ENCODE measurements around the gene AIFM2.

The AIFM2 gene

GRCh38 chr10:70093335-70093944 is 39.2 kb downstream of the AIFM2 start:
- Histone ChIP-seq H3K9me3 (ENCODE audit: control insufficient read depth, insufficient read depth, low read depth, low read length) (no peaks in the 10 kb centered on the region), H3K4me3 (ENCODE audit: low read depth, low read length) (no peak overlapping the region), H3K27ac (ENCODE audit: extremely low read depth, low read depth, low read length) (no peak overlapping the region), H3K36me3 (ENCODE audit: control insufficient read depth in 2 of 2, insufficient read depth in 1 of 2, low read length in 2 of 2) (peaks cover 6 to 64% of the 10 kb centered on the region in 2 experiments), H3K4me1 (ENCODE audit: control insufficient read depth, insufficient read depth, low read length) (no peaks in the 10 kb centered on the region)
- CTCF ChIA-PET, result interaction anchor here (1.0 to 1.6 kb wide), 4 partner anchors 13 to 53 kb away, joined by 3 to 6 read pairs (median 4); partner anchors contain the start of gene TYSND1
- POLR2A ChIA-PET, result no interaction called here
- no peak for TF ChIP-seq KLF1 (tag by site-specific recombination; IDR thresholded peaks at IDR 0.05)
- TF ChIP-seq ZNF580 (tag by site-specific recombination; IDR thresholded peaks at IDR 0.05), result no peak

GRCh38 chr10:70092389-70092718 is 40.3 kb downstream of the AIFM2 start:
- Histone ChIP-seq H3K36me3 (ENCODE audit: control insufficient read depth in 2 of 2, insufficient read depth in 1 of 2, low read length in 2 of 2) (peaks cover 0 to 62% of the 10 kb centered on the region in 2 experiments), H3K4me3 (ENCODE audit: low read depth, low read length) (no peak overlapping the region), H3K9me3 (ENCODE audit: control insufficient read depth, insufficient read depth, low read depth, low read length) (no peaks in the 10 kb centered on the region), H3K4me1 (ENCODE audit: control insufficient read depth, insufficient read depth, low read length) (no peaks in the 10 kb centered on the region), H3K27ac (ENCODE audit: extremely low read depth, low read depth, low read length) (no peak overlapping the region)
- ChIA-PET POLR2A (no interaction called here), CTCF (interaction anchor here (0.6 to 1.3 kb wide), 3 partner anchors 24 to 254 kb away, joined by 4 to 6 read pairs (median 4); partner anchors contain the start of gene TYSND1)
- TF ChIP-seq ZBTB10 (tag by site-specific recombination; IDR thresholded peaks at IDR 0.05) (no peak), ZNF341 (tag by site-specific recombination; IDR thresholded peaks at IDR 0.05; ENCODE audit: low read depth) (no peak), ZNF16 (tag by site-specific recombination; IDR thresholded peaks at IDR 0.05; ENCODE audit: low read depth) (no peak), REPIN1 (tag by site-specific recombination; IDR thresholded peaks at IDR 0.05; ENCODE audit: low read depth) (no peak)

- H3K4me1 ChIP-seq (ENCODE audit: control insufficient read depth, insufficient read depth, low read length), result no peaks in the 10 kb centered on the region
- H3K27ac ChIP-seq (ENCODE audit: extremely low read depth, low read depth, low read length), result no peak overlapping the region
- TF ChIP-seq ZBTB17 (tag by site-specific recombination; IDR thresholded peaks at IDR 0.05) (no peak), ZNF521 (tag by site-specific recombination; IDR thresholded peaks at IDR 0.05) (no peak), ZNF138 (tag by site-specific recombination; IDR thresholded peaks at IDR 0.05; ENCODE audit: borderline replicate concordance) (no peak), ZNF544 (tag by site-specific recombination; IDR thresholded peaks at IDR 0.05) (no peak), ZNF449 (tag by site-specific recombination; IDR thresholded peaks at IDR 0.05) (no peak), WT1 (tag by site-specific recombination; IDR thresholded peaks at IDR 0.05) (no peak), BCL6B (tag by site-specific recombination; IDR thresholded peaks at IDR 0.05) (no peak), ZNF830 (tag by site-specific recombination; IDR thresholded peaks at IDR 0.05; ENCODE audit: low read depth) (no peak), SETDB1 (IDR thresholded peaks at IDR 0.05; ENCODE audit: insufficient read length, low read length) (no peak), ZNF426 (tag by site-specific recombination; IDR thresholded peaks at IDR 0.05) (no peak), ZNF324 (tag by site-specific recombination; IDR thresholded peaks at IDR 0.05) (no peak), ZNF433 (tag by site-specific recombination; IDR thresholded peaks at IDR 0.05; ENCODE audit: low read depth) (no peak), KLF17 (tag by site-specific recombination; IDR thresholded peaks at IDR 0.05) (no peak), ZNF26 (tag by site-specific recombination; IDR thresholded peaks at IDR 0.05) (no peak), ZNF529 (tag by site-specific recombination; IDR thresholded peaks at IDR 0.05; ENCODE audit: insufficient replicate concordance) (no peak)
- no peak overlapping the region for H3K4me3 ChIP-seq (ENCODE audit: low read depth, low read length)
- H3K36me3 ChIP-seq (ENCODE audit: control insufficient read depth in 2 of 2, insufficient read depth in 1 of 2, low read length in 2 of 2), result peaks cover 0 to 50% of the 10 kb centered on the region in 2 experiments
- no peaks in the 10 kb centered on the region for H3K9me3 ChIP-seq (ENCODE audit: control insufficient read depth, insufficient read depth, low read depth, low read length)
- ChIA-PET CTCF (interaction anchor here (0.6 kb wide), 1 partner anchor 23 kb away, joined by 3 read pairs; no protein-coding TSS in a partner anchor), POLR2A (no interaction called here)
Measured at GRCh38 chr10:70090951-70091350, 41.7 kb downstream of the AIFM2 start.
